ENCODE results near the gene KRT85.
"Not testable (repeated sequence)": the region's sequence is repeated elsewhere in the genome, so short reads cannot be mapped to it uniquely, and the experiment has no call there.

KRT85 gene

GRCh38 chr12:52350786-52351185, 16.5 kb downstream of the KRT85 start:
- H3K4me3 ChIP-seq: no peak overlapping the region
- H3K27me3 ChIP-seq: no peaks in the 10 kb centered on the region
- H3K4me2 ChIP-seq: peak overlapping the region; percentile 76
- no peaks in the 10 kb centered on the region for H4K20me1 ChIP-seq
- no peak overlapping the region for H3K27ac ChIP-seq
- peaks cover 57% of the 10 kb centered on the region for H3K4me1 ChIP-seq
- TF ChIP-seq Cebpa-rat (IDR thresholded peaks at IDR 0.05): no peak
- no peak overlapping the region for H3K9ac ChIP-seq
- H3K36me3 ChIP-seq: no peaks in the 10 kb centered on the region
- H3K9me3 ChIP-seq: no peaks in the 10 kb centered on the region

- Histone ChIP-seq H3K4me1 (peaks cover 59% of the 10 kb centered on the region), H3K9me3 (no peaks in the 10 kb centered on the region), H3K27me3 (no peaks in the 10 kb centered on the region), H3K36me3 (no peaks in the 10 kb centered on the region), H3K27ac (no peak overlapping the region), H3K4me2 (peak overlapping the region; percentile 18; the same call in 1 of the 2 replicates), H3K9ac (no peak overlapping the region), H4K20me1 (no peaks in the 10 kb centered on the region), H3K4me3 (no peak overlapping the region)
- TF ChIP-seq Cebpa-rat (IDR thresholded peaks at IDR 0.05): no peak
Observed at GRCh38 chr12:52350021-52350620, 17.2 kb downstream of the KRT85 start.

GRCh38 chr12:52349196-52349595, 18.1 kb downstream of the KRT85 start:
- Histone ChIP-seq H3K9ac (no peak overlapping the region), H3K36me3 (no peaks in the 10 kb centered on the region), H3K27ac (no peak overlapping the region), H3K4me1 (peaks cover 59% of the 10 kb centered on the region), H3K9me3 (no peaks in the 10 kb centered on the region), H3K4me2 (peak overlapping the region; percentile 10; the same call in 1 of the 2 replicates), H3K27me3 (no peaks in the 10 kb centered on the region), H4K20me1 (no peaks in the 10 kb centered on the region), H3K4me3 (no peak overlapping the region)
- no peak for TF ChIP-seq Cebpa-rat (IDR thresholded peaks at IDR 0.05)

- H3K9ac ChIP-seq: no peak overlapping the region
- no peak for TF ChIP-seq Cebpa-rat (IDR thresholded peaks at IDR 0.05)
- no peaks in the 10 kb centered on the region for H3K36me3 ChIP-seq
- no peak overlapping the region for H3K4me3 ChIP-seq
- peaks cover 58% of the 10 kb centered on the region for H3K4me1 ChIP-seq
- no peaks in the 10 kb centered on the region for H3K27me3 ChIP-seq
- H3K9me3 ChIP-seq: peaks cover 7% of the 10 kb centered on the region
- H3K27ac ChIP-seq: 0 out of 2 replicates have a peak overlapping the region, but pooled peaks have one; percentile 55
- H3K4me2 ChIP-seq: peak overlapping the region; percentile 57; the same call in 1 of the 2 replicates
- no peaks in the 10 kb centered on the region for H4K20me1 ChIP-seq
Observed at GRCh38 chr12:52347551-52348510, 19.4 kb downstream of the KRT85 start.

GRCh38 chr12:52347016-52347415, 20.3 kb downstream of the KRT85 start:
- peak overlapping the region; percentile 11; the same call in 1 of the 2 replicates for H3K9ac ChIP-seq
- peak overlapping the region; percentile 55 for H3K27ac ChIP-seq
- no peaks in the 10 kb centered on the region for H4K20me1 ChIP-seq
- H3K4me3 ChIP-seq: no peak overlapping the region
- no peaks in the 10 kb centered on the region for H3K36me3 ChIP-seq
- no peaks in the 10 kb centered on the region for H3K27me3 ChIP-seq
- peaks cover 49% of the 10 kb centered on the region for H3K4me1 ChIP-seq
- H3K4me2 ChIP-seq: peak overlapping the region; percentile 57
- peaks cover 7% of the 10 kb centered on the region for H3K9me3 ChIP-seq
- TF ChIP-seq Cebpa-rat (IDR thresholded peaks at IDR 0.05): no peak

- Histone ChIP-seq H3K4me3 (no peak overlapping the region), H3K36me3 (no peaks in the 10 kb centered on the region), H3K9me3 (peaks cover 7% of the 10 kb centered on the region), H3K9ac (peak overlapping the region; percentile 11; the same call in 1 of the 2 replicates), H4K20me1 (no peaks in the 10 kb centered on the region), H3K27ac (peak overlapping the region; percentile 55), H3K4me2 (peak overlapping the region; percentile 57), H3K4me1 (peaks cover 45% of the 10 kb centered on the region), H3K27me3 (no peaks in the 10 kb centered on the region)
- TF ChIP-seq Cebpa-rat (IDR thresholded peaks at IDR 0.05): no peak
Observed at GRCh38 chr12:52346593-52346992, 20.7 kb downstream of the KRT85 start.

GRCh38 chr12:52345041-52345440, 22.2 kb downstream of the KRT85 start:
- not testable (repeated sequence) for H3K27ac ChIP-seq, H4K20me1 ChIP-seq, H3K4me3 ChIP-seq, H3K4me2 ChIP-seq, H3K27me3 ChIP-seq, H3K36me3 ChIP-seq, H3K9me3 ChIP-seq, H3K9ac ChIP-seq
- H3K4me1 ChIP-seq: peaks cover 35% of the 10 kb centered on the region

- Histone ChIP-seq H3K9ac (no peak overlapping the region), H3K4me3 (no peak overlapping the region), H3K9me3 (peaks cover 7% of the 10 kb centered on the region), H3K36me3 (no peaks in the 10 kb centered on the region), H3K4me2 (no peak overlapping the region), H3K4me1 (peaks cover 26% of the 10 kb centered on the region), H4K20me1 (no peaks in the 10 kb centered on the region), H3K27me3 (no peaks in the 10 kb centered on the region), H3K27ac (no peak overlapping the region)
- no peak for TF ChIP-seq Cebpa-rat (IDR thresholded peaks at IDR 0.05)
Observed at GRCh38 chr12:52344111-52344510, 23.2 kb downstream of the KRT85 start.

- peaks cover 22% of the 10 kb centered on the region for H3K4me1 ChIP-seq
Observed at GRCh38 chr12:52343550-52343949, 23.7 kb downstream of the KRT85 start.

More at GRCh38 chr12:52343550-52343949, 23.7 kb downstream of the KRT85 start:
- no peaks in the 10 kb centered on the region for H3K27me3 ChIP-seq
- no peaks in the 10 kb centered on the region for H4K20me1 ChIP-seq
- no peak overlapping the region for H3K27ac ChIP-seq
- H3K9ac ChIP-seq: no peak overlapping the region
- TF ChIP-seq Cebpa-rat (IDR thresholded peaks at IDR 0.05): no peak
- H3K4me2 ChIP-seq: no peak overlapping the region
- peaks cover 7% of the 10 kb centered on the region for H3K9me3 ChIP-seq
- no peaks in the 10 kb centered on the region for H3K36me3 ChIP-seq
- H3K4me3 ChIP-seq: no peak overlapping the region

Data from BLaER1 (cell line).